Dendritic cell treated with granulocyte-macrophage colony-stimulating factor and Interleukin-4, amounts not matched to agents 40 ng/mL and 50 ng/mL, for 4 days (primary cell): ENCODE results near the gene TMED10.
A peak's percentile ranks its signal among the peaks of the same experiment; 100 is the strongest.

Experiments
- H3K27ac Mint-ChIP-seq: one replicate; pipeline ENCODE4 v1.8.0; 2022; ENCODE audit warnings: mild to moderate bottlenecking, mixed read lengths
- H3K27me3 Mint-ChIP-seq: one replicate; pipeline ENCODE4 v1.8.0; 2022; ENCODE audit warnings: mild to moderate bottlenecking, mixed read lengths
- H3K36me3 Mint-ChIP-seq: one replicate; pipeline ENCODE4 v1.8.0; 2022; ENCODE audit warnings: low read depth, mixed read lengths
- H3K4me1 Mint-ChIP-seq: one replicate; pipeline ENCODE4 v1.8.0; 2022; ENCODE audit warnings: low read depth, mixed read lengths
- H3K4me3 Mint-ChIP-seq: one replicate; pipeline ENCODE4 v1.8.0; 2022; ENCODE audit warnings: mild to moderate bottlenecking, moderate library complexity, mixed read lengths
- H3K9me3 Mint-ChIP-seq: one replicate; pipeline ENCODE4 v1.8.0; 2022; ENCODE audit warnings: mixed read lengths
- intact Hi-C: fragments of 100-400 bp; cut with micrococcal nuclease; formaldehyde crosslinking; loops from one replicate; pipeline ENCODE4 v1.15.0; 2022

The TMED10 gene

GRCh38 chr14:75125617-75126016 is 50.8 kb downstream of the TMED10 start:
- H3K4me1 Mint-ChIP-seq, result peaks cover 59% of the 10 kb centered on the region
- intact Hi-C loops, result no loop called here
- no peaks in the 10 kb centered on the region for H3K9me3 Mint-ChIP-seq
- H3K4me3 Mint-ChIP-seq, result peak overlapping the region; percentile 80
- peak overlapping the region; percentile 96 for H3K27ac Mint-ChIP-seq
- H3K27me3 Mint-ChIP-seq, result no peaks in the 10 kb centered on the region
- H3K36me3 Mint-ChIP-seq, result peaks cover 36% of the 10 kb centered on the region

DNA sequence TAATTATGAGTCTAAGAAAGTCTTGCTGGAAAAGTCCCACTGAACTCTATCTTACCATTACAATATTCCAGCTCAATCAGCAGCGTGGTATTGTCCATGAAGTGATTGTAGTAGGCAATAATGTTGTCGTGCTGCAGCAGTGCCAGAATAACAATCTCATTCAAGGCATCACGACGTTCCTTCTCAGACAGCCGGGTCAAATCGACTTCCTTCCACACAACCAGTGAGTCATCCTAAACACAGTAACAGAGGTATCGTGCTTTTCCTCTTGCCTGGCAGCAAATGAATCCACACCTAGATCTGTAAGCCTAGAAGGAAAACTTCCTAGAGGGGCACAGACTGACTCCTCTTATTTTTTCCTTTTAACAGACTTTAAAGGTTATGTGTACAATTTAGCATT is 52.4 kb downstream of the TMED10 start:
- Mint-ChIP-seq H3K9me3 (no peaks in the 10 kb centered on the region), H3K36me3 (peaks cover 47% of the 10 kb centered on the region), H3K4me3 (no peak overlapping the region), H3K4me1 (peaks cover 64% of the 10 kb centered on the region), H3K27me3 (no peaks in the 10 kb centered on the region), H3K27ac (peak overlapping the region; percentile 96)
- intact Hi-C loops, result no loop called here

DNA sequence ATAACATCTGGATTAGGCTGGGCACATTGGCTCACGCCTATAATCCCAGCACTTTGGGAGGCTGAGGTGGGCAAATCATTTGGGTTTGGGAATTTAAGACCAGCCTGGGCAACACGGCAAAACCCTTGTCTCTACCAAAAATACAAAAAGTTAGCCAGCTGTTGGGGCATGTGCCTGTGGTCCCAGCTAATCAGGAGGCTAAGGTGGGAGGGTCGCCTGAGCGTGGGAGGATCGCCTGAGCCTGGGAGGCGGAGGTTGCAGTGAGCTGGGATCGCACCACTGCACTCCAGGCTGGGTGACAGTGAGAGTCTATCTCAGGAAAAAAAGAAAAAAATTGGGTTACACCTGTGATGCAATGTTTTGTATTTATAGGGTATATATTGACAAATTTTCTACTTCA is 54.9 kb downstream of the TMED10 start:
- Mint-ChIP-seq H3K27ac (peak overlapping the region; percentile 88), H3K4me1 (peaks cover 48% of the 10 kb centered on the region), H3K36me3 (peaks cover 58% of the 10 kb centered on the region), H3K4me3 (no peak overlapping the region), H3K9me3 (no peaks in the 10 kb centered on the region), H3K27me3 (no peaks in the 10 kb centered on the region)
- intact Hi-C loops, result no loop called here

GRCh38 chr14:75120541-75121291 is 55.7 kb downstream of the TMED10 start:
- Mint-ChIP-seq H3K9me3 (no peaks in the 10 kb centered on the region), H3K27ac (peak overlapping the region; percentile 88), H3K4me1 (peaks cover 40% of the 10 kb centered on the region), H3K4me3 (peak overlapping the region; percentile 4), H3K27me3 (no peaks in the 10 kb centered on the region), H3K36me3 (peaks cover 60% of the 10 kb centered on the region)
- intact Hi-C loops, result no loop called here

DNA sequence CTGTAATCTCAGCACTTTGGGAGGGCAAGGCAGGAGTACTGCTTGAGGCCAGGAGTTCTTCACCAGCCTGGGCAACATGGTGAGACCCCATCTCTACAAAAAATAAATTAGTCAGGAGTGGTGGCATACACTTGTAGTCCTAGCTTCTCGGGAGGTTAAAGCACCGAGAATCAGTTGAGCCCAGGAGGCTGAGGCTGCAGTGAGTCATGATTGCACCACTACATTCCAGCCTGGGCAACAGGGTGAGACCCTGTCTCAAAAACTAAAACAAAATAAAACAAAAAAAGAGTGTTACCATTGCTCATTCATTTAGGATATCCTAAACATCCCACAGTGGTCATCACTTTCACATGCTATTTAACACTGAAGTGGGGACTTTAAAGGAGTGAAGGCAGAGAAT is 57.4 kb downstream of the TMED10 start:
- H3K36me3 Mint-ChIP-seq, result peaks cover 70% of the 10 kb centered on the region
- intact Hi-C loops, result no loop called here
- no peak overlapping the region for H3K27ac Mint-ChIP-seq
- peaks cover 26% of the 10 kb centered on the region for H3K4me1 Mint-ChIP-seq
- H3K9me3 Mint-ChIP-seq, result no peaks in the 10 kb centered on the region
- H3K27me3 Mint-ChIP-seq, result no peaks in the 10 kb centered on the region
- no peak overlapping the region for H3K4me3 Mint-ChIP-seq

DNA sequence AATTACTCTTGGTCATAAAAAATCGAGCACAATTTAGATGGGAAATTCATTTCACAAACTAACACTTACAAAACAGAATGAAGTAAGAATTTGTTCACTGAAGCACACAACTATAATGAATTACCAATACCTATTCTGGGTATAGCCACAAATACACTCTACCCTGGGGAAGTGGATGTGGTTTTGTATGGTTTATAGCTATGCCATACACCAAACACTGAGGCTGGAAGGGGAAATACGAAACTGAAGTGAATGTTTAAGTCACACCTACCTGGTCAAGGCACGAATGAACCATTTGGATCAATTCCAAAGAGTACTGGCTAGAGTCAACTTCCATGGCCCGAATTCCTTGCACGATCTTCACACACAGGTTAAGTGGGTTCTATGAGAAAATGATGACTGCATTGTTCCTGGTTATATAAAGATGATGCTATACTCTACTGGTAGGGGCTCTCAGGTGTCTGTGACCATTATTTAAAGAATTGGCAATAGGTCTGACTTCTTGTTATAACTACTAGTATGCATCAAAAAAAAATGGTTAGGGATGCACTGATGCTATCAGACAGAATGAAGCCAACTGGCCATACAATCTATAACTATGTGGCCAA is 62.4 kb downstream of the TMED10 start:
- Mint-ChIP-seq H3K4me1 (no peaks in the 10 kb centered on the region), H3K27ac (no peak overlapping the region), H3K27me3 (no peaks in the 10 kb centered on the region), H3K36me3 (peaks cover 93% of the 10 kb centered on the region), H3K4me3 (no peak overlapping the region), H3K9me3 (no peaks in the 10 kb centered on the region)
- intact Hi-C loops, result no loop called here

- Mint-ChIP-seq H3K36me3 (peaks cover 93% of the 10 kb centered on the region), H3K27ac (no peak overlapping the region), H3K4me1 (no peaks in the 10 kb centered on the region), H3K9me3 (no peaks in the 10 kb centered on the region), H3K27me3 (no peaks in the 10 kb centered on the region), H3K4me3 (no peak overlapping the region)
- intact Hi-C loops, result no loop called here
These were observed 66.5 kb downstream of the TMED10 start for GRCh38 chr14:75109877-75110276.

DNA sequence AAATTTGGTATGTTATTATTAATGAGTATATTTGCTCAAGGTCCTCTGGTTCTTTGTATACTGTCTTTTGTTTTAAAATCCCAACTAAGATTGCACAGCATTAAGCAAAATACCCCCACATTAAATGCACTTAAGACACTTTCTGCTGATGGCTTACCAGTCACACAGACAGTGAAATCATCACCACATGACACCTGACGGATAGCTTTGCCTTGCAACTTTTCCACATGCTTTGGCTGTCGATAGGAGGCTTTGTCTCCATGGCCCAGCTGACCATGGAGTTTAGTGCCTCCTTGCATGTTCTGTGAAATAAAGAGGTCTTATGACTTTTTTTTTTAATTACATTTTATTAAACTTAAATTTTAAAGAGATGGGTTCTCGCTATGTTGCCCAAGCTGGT is 69.2 kb downstream of the TMED10 start:
- peaks cover 97% of the 10 kb centered on the region for H3K36me3 Mint-ChIP-seq
- intact Hi-C loops, result no loop called here
- no peaks in the 10 kb centered on the region for H3K27me3 Mint-ChIP-seq
- H3K9me3 Mint-ChIP-seq, result no peaks in the 10 kb centered on the region
- H3K4me3 Mint-ChIP-seq, result no peak overlapping the region
- H3K4me1 Mint-ChIP-seq, result no peaks in the 10 kb centered on the region
- H3K27ac Mint-ChIP-seq, result no peak overlapping the region

DNA sequence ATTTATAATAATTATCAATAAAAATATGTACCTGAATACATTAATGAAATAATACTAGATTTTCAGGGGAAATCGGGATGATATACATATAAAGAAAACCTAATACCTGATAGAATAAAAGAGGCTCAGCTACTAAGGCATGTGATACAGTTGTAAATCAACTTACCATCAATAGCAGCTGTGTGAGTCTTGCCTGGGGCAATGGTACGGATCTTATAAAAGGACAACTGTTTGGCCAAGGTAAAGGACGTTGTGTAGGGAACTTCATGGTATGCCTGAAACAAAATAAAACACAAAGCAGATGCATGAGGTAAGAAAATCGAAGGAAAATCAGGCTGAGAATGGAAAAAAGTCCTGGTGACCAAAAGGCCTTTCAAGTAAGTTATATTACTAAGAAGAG is 74.9 kb downstream of the TMED10 start:
- H3K4me3 Mint-ChIP-seq, result no peak overlapping the region
- no peaks in the 10 kb centered on the region for H3K4me1 Mint-ChIP-seq
- peaks cover 98% of the 10 kb centered on the region for H3K36me3 Mint-ChIP-seq
- no peak overlapping the region for H3K27ac Mint-ChIP-seq
- H3K27me3 Mint-ChIP-seq, result no peaks in the 10 kb centered on the region
- no peaks in the 10 kb centered on the region for H3K9me3 Mint-ChIP-seq
- intact Hi-C loops, result no loop called here

- H3K36me3 Mint-ChIP-seq, result peaks cover 98% of the 10 kb centered on the region
- H3K27me3 Mint-ChIP-seq, result no peaks in the 10 kb centered on the region
- no peak overlapping the region for H3K4me3 Mint-ChIP-seq
- H3K9me3 Mint-ChIP-seq, result no peaks in the 10 kb centered on the region
- no peak overlapping the region for H3K27ac Mint-ChIP-seq
- H3K4me1 Mint-ChIP-seq, result no peaks in the 10 kb centered on the region
- intact Hi-C loops, result no loop called here
These were observed 77.7 kb downstream of the TMED10 start for GRCh38 chr14:75098682-75099081.

- H3K4me3 Mint-ChIP-seq, result no peak overlapping the region
- H3K27me3 Mint-ChIP-seq, result no peaks in the 10 kb centered on the region
- H3K4me1 Mint-ChIP-seq, result no peaks in the 10 kb centered on the region
- intact Hi-C loops, result no loop called here
- no peak overlapping the region for H3K27ac Mint-ChIP-seq
- no peaks in the 10 kb centered on the region for H3K9me3 Mint-ChIP-seq
- H3K36me3 Mint-ChIP-seq, result peaks cover 99% of the 10 kb centered on the region
These were observed 78.2 kb downstream of the TMED10 start for GRCh38 chr14:75098212-75098611.

DNA sequence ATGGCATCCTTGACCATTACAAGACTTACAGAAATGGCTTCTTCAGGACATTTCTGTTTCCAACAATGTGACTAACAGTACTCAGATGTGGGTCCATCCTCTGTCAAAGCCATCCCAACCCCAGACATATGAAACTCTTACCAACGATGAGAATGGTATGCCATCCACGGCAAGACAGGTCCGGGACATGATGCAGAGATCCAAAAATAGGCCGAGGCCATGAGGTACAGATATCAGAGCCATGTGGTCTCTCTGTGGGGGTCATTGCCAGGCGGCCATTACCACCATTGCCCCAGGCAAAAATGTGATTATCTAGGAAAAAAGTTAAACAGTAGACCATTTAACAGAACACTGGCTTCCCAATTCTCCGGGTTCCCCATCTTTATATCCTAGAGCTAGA is 79.5 kb downstream of the TMED10 start:
- intact Hi-C loops, result no loop called here
- H3K27ac Mint-ChIP-seq, result no peak overlapping the region
- H3K9me3 Mint-ChIP-seq, result no peaks in the 10 kb centered on the region
- H3K4me3 Mint-ChIP-seq, result no peak overlapping the region
- no peaks in the 10 kb centered on the region for H3K27me3 Mint-ChIP-seq
- peaks cover 97% of the 10 kb centered on the region for H3K36me3 Mint-ChIP-seq
- H3K4me1 Mint-ChIP-seq, result no peaks in the 10 kb centered on the region

- H3K9me3 Mint-ChIP-seq, result no peaks in the 10 kb centered on the region
- no peaks in the 10 kb centered on the region for H3K27me3 Mint-ChIP-seq
- peaks cover 97% of the 10 kb centered on the region for H3K36me3 Mint-ChIP-seq
- H3K27ac Mint-ChIP-seq, result no peak overlapping the region
- no peak overlapping the region for H3K4me3 Mint-ChIP-seq
- intact Hi-C loops, result no loop called here
- no peaks in the 10 kb centered on the region for H3K4me1 Mint-ChIP-seq
These were observed 80.7 kb downstream of the TMED10 start for GRCh38 chr14:75095690-75096089.

- no peaks in the 10 kb centered on the region for H3K27me3 Mint-ChIP-seq
- peaks cover 96% of the 10 kb centered on the region for H3K36me3 Mint-ChIP-seq
- no peak overlapping the region for H3K27ac Mint-ChIP-seq
- H3K4me1 Mint-ChIP-seq, result no peaks in the 10 kb centered on the region
- H3K9me3 Mint-ChIP-seq, result no peaks in the 10 kb centered on the region
- no peak overlapping the region for H3K4me3 Mint-ChIP-seq
- intact Hi-C loops, result no loop called here
These were observed 81.5 kb downstream of the TMED10 start for GRCh38 chr14:75094896-75095295.

GRCh38 chr14:75092698-75093097 is 83.7 kb downstream of the TMED10 start:
- Mint-ChIP-seq H3K4me3 (no peak overlapping the region), H3K27me3 (no peaks in the 10 kb centered on the region), H3K4me1 (no peaks in the 10 kb centered on the region), H3K36me3 (peaks cover 76% of the 10 kb centered on the region), H3K27ac (no peak overlapping the region), H3K9me3 (no peaks in the 10 kb centered on the region)
- intact Hi-C loops, result no loop called here
